GM13976 (cell line): ENCODE data around the gene MYO19.

ENCODE experiments used
- DNase-seq: peaks from one replicate; pipeline ENCODE4 v3.0.0; 2012; ENCODE audit warnings: low spot score
- in situ Hi-C: fragments of 300-500 bp; cut with MboI; formaldehyde crosslinking; loops from one replicate; pipeline ENCODE4 v1.12.0; 2022; ENCODE audit warnings: low sequenced_read_pairs, mixed read lengths, inconsistent platforms; ENCODE audit not compliant: unreplicated experiment
- TF ChIP-seq, protein P1 (sequence below): IDR thresholded peaks from 2 replicates; pipeline ENCODE4 v1.5.1; 2012; ENCODE audit warnings: borderline replicate concordance, mild to moderate bottlenecking; ENCODE audit not compliant: insufficient read depth; ENCODE audit errors: extremely low read depth, missing control alignments, control extremely low read depth

The MYO19 gene

DNA sequence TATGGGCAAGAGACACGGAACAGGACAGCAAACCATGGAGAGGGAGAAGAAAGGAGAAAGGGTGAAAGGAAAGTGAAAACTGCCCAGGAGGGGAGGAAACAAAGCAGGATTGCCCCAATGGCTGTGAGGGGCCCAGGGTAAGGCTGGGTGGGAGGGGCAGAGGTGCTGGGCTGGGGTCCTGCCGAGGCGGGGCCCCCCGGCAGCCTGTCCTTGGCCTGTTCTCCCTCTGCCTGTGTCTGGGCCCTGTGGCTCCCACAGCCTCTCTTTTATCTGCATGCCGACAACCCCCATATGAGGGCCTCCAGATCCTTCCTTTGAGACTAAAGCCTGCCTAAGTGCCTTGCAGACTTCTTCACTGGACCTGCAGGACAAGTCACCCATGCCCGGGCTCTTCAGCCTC, 32.7 kb downstream of the MYO19 start:
- DNase-seq = no peak
- in situ Hi-C loops = no loop called here
- TF ChIP-seq, protein P1, sequence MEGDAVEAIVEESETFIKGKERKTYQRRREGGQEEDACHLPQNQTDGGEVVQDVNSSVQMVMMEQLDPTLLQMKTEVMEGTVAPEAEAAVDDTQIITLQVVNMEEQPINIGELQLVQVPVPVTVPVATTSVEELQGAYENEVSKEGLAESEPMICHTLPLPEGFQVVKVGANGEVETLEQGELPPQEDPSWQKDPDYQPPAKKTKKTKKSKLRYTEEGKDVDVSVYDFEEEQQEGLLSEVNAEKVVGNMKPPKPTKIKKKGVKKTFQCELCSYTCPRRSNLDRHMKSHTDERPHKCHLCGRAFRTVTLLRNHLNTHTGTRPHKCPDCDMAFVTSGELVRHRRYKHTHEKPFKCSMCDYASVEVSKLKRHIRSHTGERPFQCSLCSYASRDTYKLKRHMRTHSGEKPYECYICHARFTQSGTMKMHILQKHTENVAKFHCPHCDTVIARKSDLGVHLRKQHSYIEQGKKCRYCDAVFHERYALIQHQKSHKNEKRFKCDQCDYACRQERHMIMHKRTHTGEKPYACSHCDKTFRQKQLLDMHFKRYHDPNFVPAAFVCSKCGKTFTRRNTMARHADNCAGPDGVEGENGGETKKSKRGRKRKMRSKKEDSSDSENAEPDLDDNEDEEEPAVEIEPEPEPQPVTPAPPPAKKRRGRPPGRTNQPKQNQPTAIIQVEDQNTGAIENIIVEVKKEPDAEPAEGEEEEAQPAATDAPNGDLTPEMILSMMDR = no peak

DNA sequence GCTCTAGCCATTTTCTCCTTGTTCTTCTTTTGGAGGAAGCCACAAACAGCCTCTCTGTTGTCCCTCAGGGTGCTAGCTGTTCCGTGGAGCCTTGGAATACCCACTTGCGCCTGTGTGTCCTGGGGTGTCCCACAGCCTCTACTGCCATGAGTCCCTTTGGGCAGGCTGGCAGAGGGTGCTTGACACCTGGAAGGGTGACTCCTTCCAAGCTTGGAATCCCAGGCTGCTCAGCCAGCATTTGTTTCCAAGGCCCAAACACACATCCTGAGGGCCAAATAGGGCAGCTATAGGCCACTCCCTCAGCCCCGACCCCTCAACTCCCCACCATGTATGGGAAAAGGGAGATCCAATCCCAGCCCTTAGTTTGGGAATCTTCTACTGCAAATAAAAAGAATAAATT, 33.3 kb downstream of the MYO19 start:
- no peak for DNase-seq
- TF ChIP-seq, protein P1 = no peak
- in situ Hi-C loops = no loop called here

DNA sequence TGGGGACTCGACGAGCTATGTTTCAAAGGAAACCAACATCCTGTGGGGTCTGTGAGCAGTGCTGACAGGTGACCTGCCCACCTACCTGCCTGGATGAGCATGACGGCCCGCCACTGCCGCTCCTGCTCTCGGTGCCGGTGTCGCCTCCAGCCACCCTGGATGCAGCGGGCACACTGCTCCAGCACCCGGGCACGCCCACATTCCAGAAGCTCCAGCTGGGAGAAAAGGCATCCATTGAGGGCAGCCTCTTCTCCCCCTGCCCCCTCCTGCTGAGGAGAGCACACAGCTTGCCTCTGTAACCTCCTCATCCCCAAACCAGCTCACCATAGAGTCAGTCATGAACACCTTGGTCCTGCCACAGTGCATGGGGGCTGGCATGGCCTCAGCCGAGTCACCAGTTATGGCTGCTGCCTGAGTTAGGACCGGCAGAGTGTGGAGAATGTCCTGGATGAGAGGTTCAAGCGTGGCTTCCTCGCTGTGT, 33.9 kb downstream of the MYO19 start:
- TF ChIP-seq, protein P1 = no peak
- in situ Hi-C loops = no loop called here
- DNase-seq = no peak

- TF ChIP-seq, protein P1 = no peak
- in situ Hi-C loops = loop anchor here (25.0 kb wide), 1 partner anchor 536 kb away; no protein-coding TSS in a partner anchor
- DNase-seq = no peak
Measured at GRCh38 chr17:36498560-36499300, 35.9 kb downstream of the MYO19 start.

DNA sequence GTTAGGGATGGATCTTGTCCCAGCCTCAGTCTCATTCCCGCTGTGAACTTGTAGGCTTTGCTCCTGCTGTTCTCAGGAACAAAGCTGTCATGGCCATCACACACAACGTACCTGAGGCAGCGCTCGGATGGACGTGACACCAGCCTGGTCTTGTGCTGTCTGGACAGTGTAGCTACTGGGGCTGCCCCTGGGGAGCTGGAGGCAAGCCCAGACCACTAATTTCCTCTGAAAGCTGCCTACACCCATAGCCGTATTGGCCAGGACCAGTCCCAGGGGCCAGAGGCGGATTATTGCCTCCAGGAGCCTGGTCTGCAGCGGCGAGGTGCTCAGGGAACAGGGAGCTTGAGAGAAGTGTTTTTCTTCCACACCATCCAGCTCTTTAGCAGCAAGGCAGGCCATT, 36.5 kb downstream of the MYO19 start:
- TF ChIP-seq, protein P1 = no peak
- in situ Hi-C loops = loop anchor here (25.0 kb wide), 1 partner anchor 536 kb away; no protein-coding TSS in a partner anchor

DNA sequence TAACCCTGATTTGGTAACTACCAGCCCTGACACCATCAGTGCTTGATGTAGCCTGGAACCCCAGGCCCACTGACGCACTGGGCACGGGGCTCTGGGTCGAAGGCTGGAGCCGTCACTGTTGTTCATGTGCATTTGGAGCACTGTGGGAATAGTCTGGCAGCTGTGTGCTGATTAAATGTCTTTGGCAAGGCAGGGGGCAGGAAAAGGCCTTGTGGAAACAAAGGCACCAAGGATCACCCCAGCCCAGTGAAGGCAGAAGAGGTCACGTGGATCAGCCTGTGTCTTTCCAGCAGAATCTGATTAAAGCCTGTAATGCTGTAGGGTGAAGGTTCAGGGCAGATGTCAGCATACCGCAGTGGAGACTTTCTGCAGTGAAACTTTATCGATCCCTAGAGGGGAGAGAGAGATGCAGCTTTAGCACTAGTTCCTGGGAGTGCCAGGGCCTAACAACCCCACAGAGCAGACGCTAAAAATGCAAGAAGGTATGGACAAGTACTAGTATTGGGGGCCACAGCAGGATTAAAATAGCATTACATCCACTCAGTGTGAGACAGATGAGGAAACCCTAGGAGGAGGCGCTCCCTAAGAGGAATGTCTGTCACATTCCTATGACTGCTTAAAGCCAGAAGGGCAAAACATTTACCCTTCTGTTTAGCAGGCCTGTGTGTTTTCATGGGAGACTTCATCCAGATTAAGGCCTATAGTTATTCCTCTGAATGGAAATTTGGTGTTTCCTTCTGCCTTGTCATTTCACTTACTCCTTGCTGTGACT, 38.5 kb downstream of the MYO19 start:
- in situ Hi-C loops = loop anchor here (25.0 kb wide), 1 partner anchor 534 kb away; no protein-coding TSS in a partner anchor
- TF ChIP-seq, protein P1 = no peak
- DNase-seq = no peak

More for the DNA sequence above, 36.5 kb downstream of the MYO19 start:
- no peak for DNase-seq
